ENCODE data around the gene SCN1B.
A peak's percentile ranks its signal among the peaks of the same experiment; 100 is the strongest.

Gene SCN1B

GRCh38 chr19:35065574-35065973 is 35.3 kb downstream of the SCN1B start:
- no peak for TF ChIP-seq EZH2phosphoT487 (conservative IDR thresholded peaks at IDR 0.05; ENCODE audit: low read length)
- TF ChIP-seq, protein P1, sequence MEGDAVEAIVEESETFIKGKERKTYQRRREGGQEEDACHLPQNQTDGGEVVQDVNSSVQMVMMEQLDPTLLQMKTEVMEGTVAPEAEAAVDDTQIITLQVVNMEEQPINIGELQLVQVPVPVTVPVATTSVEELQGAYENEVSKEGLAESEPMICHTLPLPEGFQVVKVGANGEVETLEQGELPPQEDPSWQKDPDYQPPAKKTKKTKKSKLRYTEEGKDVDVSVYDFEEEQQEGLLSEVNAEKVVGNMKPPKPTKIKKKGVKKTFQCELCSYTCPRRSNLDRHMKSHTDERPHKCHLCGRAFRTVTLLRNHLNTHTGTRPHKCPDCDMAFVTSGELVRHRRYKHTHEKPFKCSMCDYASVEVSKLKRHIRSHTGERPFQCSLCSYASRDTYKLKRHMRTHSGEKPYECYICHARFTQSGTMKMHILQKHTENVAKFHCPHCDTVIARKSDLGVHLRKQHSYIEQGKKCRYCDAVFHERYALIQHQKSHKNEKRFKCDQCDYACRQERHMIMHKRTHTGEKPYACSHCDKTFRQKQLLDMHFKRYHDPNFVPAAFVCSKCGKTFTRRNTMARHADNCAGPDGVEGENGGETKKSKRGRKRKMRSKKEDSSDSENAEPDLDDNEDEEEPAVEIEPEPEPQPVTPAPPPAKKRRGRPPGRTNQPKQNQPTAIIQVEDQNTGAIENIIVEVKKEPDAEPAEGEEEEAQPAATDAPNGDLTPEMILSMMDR (IDR thresholded peaks at IDR 0.05; ENCODE audit: insufficient read depth, low read length, poor library complexity, severe bottlenecking) = no peak
- H3F3A ChIP-seq (ENCODE audit: insufficient read depth) = 0 out of 2 replicates have a peak, but pooled peaks cover under 1% of the 10 kb centered on the region

GRCh38 chr19:35066121-35066520 is 35.9 kb downstream of the SCN1B start:
- H3K4me3 ChIP-seq (ENCODE audit: insufficient read depth, low read length, poor library complexity, severe bottlenecking) = no peak overlapping the region
- no peaks in the 10 kb centered on the region for H3K79me2 ChIP-seq (ENCODE audit: insufficient read depth, low read length)
- no peaks in the 10 kb centered on the region; the same call in 1 of the 2 replicates for H3K9me3 ChIP-seq (ENCODE audit: insufficient read depth, low read length)
- no peak overlapping the region for H2AFZ ChIP-seq (ENCODE audit: low read depth, low read length, severe bottlenecking)
- no peaks in the 10 kb centered on the region for H4K20me1 ChIP-seq (ENCODE audit: low read depth, low read length)
- no peak overlapping the region for H3K27ac ChIP-seq (ENCODE audit: low read depth, low read length)
- no peaks in the 10 kb centered on the region for H3K36me3 ChIP-seq (ENCODE audit: low read length)
- H3K27me3 ChIP-seq (ENCODE audit: low read length) = no peaks in the 10 kb centered on the region
- TF ChIP-seq, protein P1 (IDR thresholded peaks at IDR 0.05; ENCODE audit: insufficient read depth, low read length, poor library complexity, severe bottlenecking) = no peak
- no peak for TF ChIP-seq EZH2phosphoT487 (conservative IDR thresholded peaks at IDR 0.05; ENCODE audit: low read length)
- H3K9ac ChIP-seq (ENCODE audit: low read length) = no peak overlapping the region
- H3F3A ChIP-seq (ENCODE audit: insufficient read depth) = 0 out of 2 replicates have a peak, but pooled peaks cover 3% of the 10 kb centered on the region
- H3K4me2 ChIP-seq (ENCODE audit: low read depth, low read length, poor library complexity, severe bottlenecking) = peak overlapping the region; percentile 59
- H3K9me2 ChIP-seq (replicated peaks; ENCODE audit: insufficient read depth, low read length) = no peaks in the 10 kb centered on the region

More at GRCh38 chr19:35065574-35065973, 35.3 kb downstream of the SCN1B start:
- no peak overlapping the region for H3K27ac ChIP-seq (ENCODE audit: low read depth, low read length)
- no peaks in the 10 kb centered on the region; the same call in 1 of the 2 replicates for H3K9me3 ChIP-seq (ENCODE audit: insufficient read depth, low read length)
- no peaks in the 10 kb centered on the region for H3K36me3 ChIP-seq (ENCODE audit: low read length)
- no peaks in the 10 kb centered on the region for H4K20me1 ChIP-seq (ENCODE audit: low read depth, low read length)
- no peak overlapping the region for H3K4me2 ChIP-seq (ENCODE audit: low read depth, low read length, poor library complexity, severe bottlenecking)
- H3K9me2 ChIP-seq (replicated peaks; ENCODE audit: insufficient read depth, low read length) = no peaks in the 10 kb centered on the region
- no peaks in the 10 kb centered on the region for H3K79me2 ChIP-seq (ENCODE audit: insufficient read depth, low read length)
- H3K9ac ChIP-seq (ENCODE audit: low read length) = no peak overlapping the region
- no peak overlapping the region for H2AFZ ChIP-seq (ENCODE audit: low read depth, low read length, severe bottlenecking)
- no peak overlapping the region for H3K4me3 ChIP-seq (ENCODE audit: insufficient read depth, low read length, poor library complexity, severe bottlenecking)
- no peaks in the 10 kb centered on the region for H3K27me3 ChIP-seq (ENCODE audit: low read length)

DNA sequence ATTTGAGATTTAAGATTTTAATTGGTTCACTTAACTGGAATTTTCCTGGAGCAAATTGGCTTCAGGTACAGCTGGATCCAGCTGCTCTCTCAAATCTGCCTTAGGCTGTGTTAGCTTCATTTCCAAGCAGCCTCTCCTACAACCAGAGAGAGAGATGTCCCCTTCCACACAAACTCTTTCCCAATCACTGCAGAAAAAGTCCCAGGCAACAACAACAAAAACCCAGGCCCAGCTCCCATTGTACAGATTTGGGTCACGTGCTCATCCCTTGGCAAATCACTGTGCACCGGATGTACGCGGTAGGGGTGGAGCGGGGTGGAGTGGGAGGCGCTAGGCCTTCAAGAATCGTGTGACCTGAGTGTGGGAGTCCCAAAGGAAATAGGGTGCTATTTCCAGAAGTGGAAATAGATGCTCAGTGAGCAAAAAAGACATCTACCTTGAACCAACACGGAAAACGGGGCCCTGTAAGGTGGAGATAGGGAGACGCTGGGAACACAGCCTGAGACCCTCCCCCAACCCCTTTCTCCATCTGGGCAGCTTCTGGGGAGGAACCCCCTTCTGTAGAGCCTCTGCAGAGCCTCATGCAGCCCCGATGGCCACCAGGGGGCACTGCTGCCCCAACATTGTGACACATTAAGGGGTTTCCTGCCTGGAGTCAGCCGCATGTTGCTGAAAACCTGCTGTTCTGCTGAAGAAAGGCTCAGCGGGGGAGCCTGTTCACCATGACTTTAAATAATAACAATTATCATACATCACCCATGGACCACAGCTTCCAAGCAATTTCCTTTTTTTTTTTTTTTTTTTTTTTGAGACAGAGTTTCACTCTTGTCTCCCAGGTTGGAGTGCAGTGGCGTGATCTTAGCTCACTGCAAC is 36.7 kb downstream of the SCN1B start:
- H3K27me3 ChIP-seq (ENCODE audit: low read length) = no peaks in the 10 kb centered on the region
- H3F3A ChIP-seq (ENCODE audit: insufficient read depth) = 0 out of 2 replicates have a peak, but pooled peaks cover 3% of the 10 kb centered on the region
- peak overlapping the region; percentile 59 for H3K4me2 ChIP-seq (ENCODE audit: low read depth, low read length, poor library complexity, severe bottlenecking)
- TF ChIP-seq, protein P1 (IDR thresholded peaks at IDR 0.05; ENCODE audit: insufficient read depth, low read length, poor library complexity, severe bottlenecking) = peak; percentile 98
- TF ChIP-seq EZH2phosphoT487 (conservative IDR thresholded peaks at IDR 0.05; ENCODE audit: low read length) = no peak
- peak overlapping the region; percentile 42 for H3K27ac ChIP-seq (ENCODE audit: low read depth, low read length)
- no peaks in the 10 kb centered on the region for H3K9me2 ChIP-seq (replicated peaks; ENCODE audit: insufficient read depth, low read length)
- H3K9ac ChIP-seq (ENCODE audit: low read length) = peak overlapping the region; percentile 34; the same call in 1 of the 2 replicates
- H3K4me3 ChIP-seq (ENCODE audit: insufficient read depth, low read length, poor library complexity, severe bottlenecking) = peak overlapping the region; percentile 30
- no peaks in the 10 kb centered on the region for H3K36me3 ChIP-seq (ENCODE audit: low read length)
- H4K20me1 ChIP-seq (ENCODE audit: low read depth, low read length) = no peaks in the 10 kb centered on the region
- no peaks in the 10 kb centered on the region for H3K79me2 ChIP-seq (ENCODE audit: insufficient read depth, low read length)
- H3K9me3 ChIP-seq (ENCODE audit: insufficient read depth, low read length) = no peaks in the 10 kb centered on the region; the same call in 1 of the 2 replicates
- peak overlapping the region; percentile 61 for H2AFZ ChIP-seq (ENCODE audit: low read depth, low read length, severe bottlenecking)
